NCI-H226 (cell line): ENCODE data around the gene HCLS1.
"Not testable (repeated sequence)": the region's sequence is repeated elsewhere in the genome, so short reads cannot be mapped to it uniquely, and the experiment has no call there.

Experiments
- DNase-seq: peaks from one replicate; pipeline ENCODE4 v3.0.0-alpha.2; 2015

The HCLS1 gene

DNA sequence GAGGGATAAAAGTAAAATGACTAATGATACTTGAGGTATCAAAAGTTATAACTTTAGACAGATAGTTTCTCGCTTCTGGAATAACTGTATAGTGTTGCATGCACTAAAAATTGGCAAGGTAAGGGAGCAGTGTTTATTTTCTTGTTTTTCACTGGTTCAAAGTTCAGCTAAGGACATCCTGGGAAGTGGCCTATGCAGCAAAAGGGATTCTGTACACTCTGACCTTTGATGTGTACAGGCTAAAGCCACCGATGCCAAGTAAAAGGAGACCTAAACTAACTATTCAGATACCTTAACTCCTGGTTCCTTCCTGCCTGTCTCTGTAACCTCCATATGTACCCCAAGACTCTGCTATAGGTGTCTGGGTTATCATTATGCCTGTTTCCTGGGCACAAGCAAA lies 65.9 kb downstream of the HCLS1 start:
- DNase-seq: no peak

DNA sequence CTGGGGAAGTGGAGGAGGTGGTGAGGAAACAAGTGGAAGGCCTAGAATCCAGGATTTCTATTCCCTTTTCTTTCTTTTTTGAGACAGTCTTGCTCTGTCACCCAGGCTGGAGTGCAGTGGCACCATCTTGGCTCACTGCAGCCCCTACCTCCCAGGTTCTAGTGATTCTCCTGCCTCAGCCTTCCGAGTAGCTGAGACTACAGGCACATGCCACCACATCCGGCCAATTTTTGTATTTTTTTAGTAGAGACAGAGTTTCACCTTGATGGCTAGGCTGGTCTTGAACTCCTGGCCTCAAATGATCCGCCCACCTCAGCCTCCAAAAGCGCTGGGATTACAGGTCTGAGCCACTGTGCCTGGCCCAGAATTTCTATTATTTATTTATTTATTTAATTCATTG lies 66.9 kb downstream of the HCLS1 start:
- not testable (repeated sequence) for DNase-seq

- DNase-seq: no peak
Measured at GRCh38 chr3:121592856-121593702, 67.6 kb downstream of the HCLS1 start, which contains the start of gene FBXO40. TSS of gene FBXO40 (plus strand) at chr3:121593379. CDS start at chr3:121620576, 27,197 bp downstream.

GRCh38 chr3:121584418-121584817 lies 76.3 kb downstream of the HCLS1 start:
- no peak for DNase-seq

- DNase-seq: no peak
Measured at GRCh38 chr3:121581691-121582090, 79.0 kb downstream of the HCLS1 start.
